Astrocyte of the spinal cord (primary cell): ENCODE data around the gene DPYSL4.

ENCODE experiments used
- DNase-seq: peaks from one replicate; pipeline ENCODE4 v3.0.0; 2011; ENCODE audit warnings: low read depth, low spot score
- H3K4me3 ChIP-seq: 2 replicates; pipeline ENCODE4 v1.5.1; 2011; ENCODE audit warnings: low read depth, mild to moderate bottlenecking, low read length, moderate library complexity
- CTCF ChIP-seq: IDR thresholded peaks from 2 replicates; pipeline ENCODE4 v1.5.1; 2012; ENCODE audit warnings: low read depth, mild to moderate bottlenecking, low read length, inconsistent platforms
- in situ Hi-C: cut with HindIII; loops from 2 replicates; pipeline ENCODE4 v1.10.0; 2017; ENCODE audit warnings: low sequenced_read_pairs

DPYSL4 gene

GRCh38 chr10:132150777-132151176, 36.0 kb upstream of the DPYSL4 start:
- DNase-seq, result no peak
- H3K4me3 ChIP-seq, result no peak overlapping the region
- in situ Hi-C loops, result no loop called here
- TF ChIP-seq CTCF, result no peak

GRCh38 chr10:132151286-132151950, 35.3 kb upstream of the DPYSL4 start:
- no peak for DNase-seq
- no peak for TF ChIP-seq CTCF
- no peak overlapping the region for H3K4me3 ChIP-seq
- in situ Hi-C loops, result no loop called here

- in situ Hi-C loops, result no loop called here
These were observed 34.7 kb upstream of the DPYSL4 start for GRCh38 chr10:132151951-132152505.

GRCh38 chr10:132152896-132153580, 33.7 kb upstream of the DPYSL4 start:
- H3K4me3 ChIP-seq, result no peak overlapping the region
- DNase-seq, result no peak
- TF ChIP-seq CTCF, result no peak
- in situ Hi-C loops, result no loop called here

More at GRCh38 chr10:132151951-132152505, 34.7 kb upstream of the DPYSL4 start:
- no peak for DNase-seq
- TF ChIP-seq CTCF, result no peak
- no peak overlapping the region for H3K4me3 ChIP-seq

GRCh38 chr10:132153616-132154217, 33.0 kb upstream of the DPYSL4 start:
- no peak overlapping the region for H3K4me3 ChIP-seq
- no peak for DNase-seq
- TF ChIP-seq CTCF, result no peak
- in situ Hi-C loops, result no loop called here

GRCh38 chr10:132154440-132154839, 32.3 kb upstream of the DPYSL4 start:
- no peak for TF ChIP-seq CTCF
- no peak overlapping the region for H3K4me3 ChIP-seq
- no peak for DNase-seq
- in situ Hi-C loops, result no loop called here
